Fibroblast of lung (primary cell): ENCODE data around the gene TRAFD1.

Source experiments
- EZH2 ChIP-seq: IDR thresholded peaks from 2 replicates; pipeline ENCODE4 v1.5.1; 2012; ENCODE audit warnings: low read length, control low read depth, mild to moderate bottlenecking; ENCODE audit errors: missing control alignments
- TF ChIP-seq, protein P1 (sequence below), 2 donors: IDR thresholded peaks in 1 of 2; conservative IDR thresholded peaks in 1 of 2; 1 replicate in 1 of 2; 2 replicates in 1 of 2; pipeline ENCODE4 v1.5.1; 2011 to 2012; ENCODE audit warnings: low read length in 2 of 2, control low read depth in 1 of 2, inconsistent platforms in 1 of 2, low read depth in 1 of 2, mild to moderate bottlenecking in 1 of 2

GRCh38 chr12:112116232-112117060 lies 8.9 kb upstream of the TRAFD1 start:
- TF ChIP-seq, protein P1, sequence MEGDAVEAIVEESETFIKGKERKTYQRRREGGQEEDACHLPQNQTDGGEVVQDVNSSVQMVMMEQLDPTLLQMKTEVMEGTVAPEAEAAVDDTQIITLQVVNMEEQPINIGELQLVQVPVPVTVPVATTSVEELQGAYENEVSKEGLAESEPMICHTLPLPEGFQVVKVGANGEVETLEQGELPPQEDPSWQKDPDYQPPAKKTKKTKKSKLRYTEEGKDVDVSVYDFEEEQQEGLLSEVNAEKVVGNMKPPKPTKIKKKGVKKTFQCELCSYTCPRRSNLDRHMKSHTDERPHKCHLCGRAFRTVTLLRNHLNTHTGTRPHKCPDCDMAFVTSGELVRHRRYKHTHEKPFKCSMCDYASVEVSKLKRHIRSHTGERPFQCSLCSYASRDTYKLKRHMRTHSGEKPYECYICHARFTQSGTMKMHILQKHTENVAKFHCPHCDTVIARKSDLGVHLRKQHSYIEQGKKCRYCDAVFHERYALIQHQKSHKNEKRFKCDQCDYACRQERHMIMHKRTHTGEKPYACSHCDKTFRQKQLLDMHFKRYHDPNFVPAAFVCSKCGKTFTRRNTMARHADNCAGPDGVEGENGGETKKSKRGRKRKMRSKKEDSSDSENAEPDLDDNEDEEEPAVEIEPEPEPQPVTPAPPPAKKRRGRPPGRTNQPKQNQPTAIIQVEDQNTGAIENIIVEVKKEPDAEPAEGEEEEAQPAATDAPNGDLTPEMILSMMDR (conservative IDR thresholded peaks at IDR 0.05 in 1 of 2, IDR thresholded peaks at IDR 0.05 in 1 of 2; ENCODE audit: low read depth in 1 of 2, low read length in 2 of 2), result no peak
- TF ChIP-seq EZH2, result no peak
